Measurements from ENCODE around the gene DNAH8.
"Not testable (repeated sequence)": the region's sequence is repeated elsewhere in the genome, so short reads cannot be mapped to it uniquely, and the experiment has no call there.

Gene DNAH8

GRCh38 chr6:38846361-38846760, 131.2 kb downstream of the DNAH8 start:
- no peak for DNase-seq

- DNase-seq = no peak
Observed at GRCh38 chr6:38846844-38847243, 131.7 kb downstream of the DNAH8 start.

- DNase-seq = no peak
Observed at GRCh38 chr6:38847497-38847896, 132.4 kb downstream of the DNAH8 start.

- no peak for DNase-seq
Observed at GRCh38 chr6:38848760-38849159, 133.6 kb downstream of the DNAH8 start.

GRCh38 chr6:38852215-38852614, 137.1 kb downstream of the DNAH8 start:
- DNase-seq = no peak

- DNase-seq = no peak
Observed at GRCh38 chr6:38853236-38853635, 138.1 kb downstream of the DNAH8 start.

- no peak for DNase-seq
Observed at GRCh38 chr6:38856492-38856891, 141.4 kb downstream of the DNAH8 start.

GRCh38 chr6:38857815-38858214, 142.7 kb downstream of the DNAH8 start:
- no peak for DNase-seq

- no peak for DNase-seq
Observed at GRCh38 chr6:38860041-38860440, 144.9 kb downstream of the DNAH8 start.

GRCh38 chr6:38861926-38862401, 146.9 kb downstream of the DNAH8 start:
- DNase-seq = no peak

GRCh38 chr6:38865521-38866174, 150.5 kb downstream of the DNAH8 start:
- DNase-seq = no peak

GRCh38 chr6:38867726-38868125, 152.6 kb downstream of the DNAH8 start:
- no peak for DNase-seq

- peak; percentile 66 for DNase-seq
Observed at GRCh38 chr6:38871741-38872568, 156.8 kb downstream of the DNAH8 start.

GRCh38 chr6:38873001-38873400, 157.9 kb downstream of the DNAH8 start:
- DNase-seq = no peak

- not testable (repeated sequence) for DNase-seq
Observed at GRCh38 chr6:38873816-38874215, 158.7 kb downstream of the DNAH8 start.

- peak; percentile 46 for DNase-seq
Observed at GRCh38 chr6:38876475-38876874, 161.4 kb downstream of the DNAH8 start.

GRCh38 chr6:38877721-38878120, 162.6 kb downstream of the DNAH8 start:
- DNase-seq = no peak

- DNase-seq = no peak
Observed at GRCh38 chr6:38882157-38882556, 167.0 kb downstream of the DNAH8 start.

GRCh38 chr6:38897507-38897906, 182.4 kb downstream of the DNAH8 start:
- no peak for DNase-seq

- DNase-seq = no peak
Observed at GRCh38 chr6:38901802-38902522, 186.9 kb downstream of the DNAH8 start.

- no peak for DNase-seq
Observed at GRCh38 chr6:38906582-38906981, 191.5 kb downstream of the DNAH8 start.

GRCh38 chr6:38907264-38907663, 192.2 kb downstream of the DNAH8 start:
- DNase-seq = no peak

- DNase-seq = no peak
Observed at GRCh38 chr6:38909015-38909730, 194.1 kb downstream of the DNAH8 start.
